GM12891 (cell line): ENCODE measurements around the gene FFAR1.

Experiments used
- PAX5 ChIP-seq: IDR thresholded peaks from 2 replicates; pipeline ENCODE4 v1.6.1; 2011; ENCODE audit warnings: low read length, moderate library complexity, mild to moderate bottlenecking; ENCODE audit not compliant: insufficient read depth, severe bottlenecking
- POLR2A ChIP-seq: IDR thresholded peaks from 2 replicates; pipeline ENCODE4 v1.6.1; 2011; ENCODE audit warnings: low read depth, low read length, control low read depth
- POLR2AphosphoS5 ChIP-seq: IDR thresholded peaks from 2 replicates; pipeline ENCODE4 v1.6.1; 2011; ENCODE audit warnings: low read depth, low read length, control low read depth
- SPI1 ChIP-seq: IDR thresholded peaks from 2 replicates; pipeline ENCODE4 v1.6.1; 2011; ENCODE audit warnings: low read depth, low read length, control low read depth
- TAF1 ChIP-seq: IDR thresholded peaks from 2 replicates; pipeline ENCODE4 v1.6.1; 2011; ENCODE audit warnings: low read depth, low read length, control low read depth

- no peak for TF ChIP-seq POLR2A
- TF ChIP-seq POLR2AphosphoS5 = no peak
- no peak for TF ChIP-seq TAF1
- peak; percentile 61 for TF ChIP-seq SPI1
- no peak for TF ChIP-seq PAX5
Measured at GRCh38 chr19:35337097-35337983, 10.4 kb upstream of the FFAR1 start.
